ENCODE data around the gene CLCA4.

The CLCA4 gene

GRCh38 chr1:86616871-86617270 is 70.0 kb downstream of the CLCA4 start:
- no peak for DNase-seq (ENCODE audit: low read depth, low spot score)

GRCh38 chr1:86618358-86618757 is 71.5 kb downstream of the CLCA4 start:
- no peak for DNase-seq (ENCODE audit: low read depth, low spot score)

DNA sequence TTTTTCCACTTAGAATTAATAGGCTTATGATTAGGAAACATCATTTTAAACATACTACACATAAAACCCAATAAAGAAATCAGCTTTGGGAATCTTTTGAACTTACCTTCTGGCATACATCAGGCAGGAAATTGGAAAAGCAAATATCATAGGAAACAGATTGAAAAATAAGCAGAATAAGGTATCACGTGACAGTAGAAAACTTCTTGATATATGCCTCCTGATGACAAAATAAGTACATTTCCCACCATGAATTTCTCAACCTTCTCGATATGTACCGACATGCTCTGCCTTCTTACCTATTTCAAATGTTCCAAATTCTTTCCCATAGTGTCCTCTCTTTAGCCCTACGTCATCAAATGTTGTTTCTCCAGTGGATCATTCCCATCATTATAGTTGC is 72.4 kb downstream of the CLCA4 start:
- no peak for DNase-seq (ENCODE audit: low read depth, low spot score)

DNA sequence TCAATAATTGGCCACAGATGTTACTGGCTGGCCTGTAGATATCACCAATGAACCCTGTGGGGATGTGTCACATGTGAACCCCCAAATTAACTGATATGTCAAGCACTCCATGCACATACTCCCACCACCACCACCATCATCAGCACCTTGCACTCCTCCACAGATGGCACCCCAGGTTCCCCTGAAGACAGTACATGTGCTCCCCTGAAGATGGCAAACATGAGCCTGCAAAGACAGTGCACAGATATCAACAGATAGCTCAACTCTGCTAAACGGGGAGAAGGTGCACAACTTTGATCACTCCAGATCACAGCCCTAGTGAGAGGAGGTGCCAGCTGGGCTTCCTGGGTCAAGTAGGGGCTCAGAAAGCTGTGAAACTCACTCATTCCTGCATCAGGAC is 74.4 kb downstream of the CLCA4 start:
- DNase-seq (ENCODE audit: low read depth, low spot score) = no peak

Measured in smooth muscle cell of the brain vasculature (primary cell).